H54 (cell line): Measurements from ENCODE around the gene GSTM2.
"Not testable (repeated sequence)": the region's sequence is repeated elsewhere in the genome, so short reads cannot be mapped to it uniquely, and the experiment has no call there.

Source experiments
- DNase-seq: peaks from one replicate; pipeline ENCODE4 v3.0.0; 2011; ENCODE audit warnings: low spot score, mixed read lengths; ENCODE audit not compliant: insufficient read length
- FAIRE-seq: peaks from 3 replicates; lab custom pipeline; 2011; peaks lifted over from hg19 to GRCh38; lab: Jason Lieb, UNC
- POLR2A ChIP-seq: IDR thresholded peaks from 2 replicates; pipeline ENCODE4 v1.6.1; 2011; ENCODE audit warnings: low read depth, mild to moderate bottlenecking, low read length

GSTM2 gene

GRCh38 chr1:109649491-109649914 is 18.4 kb upstream of the GSTM2 start:
- TF ChIP-seq POLR2A = no peak
- FAIRE-seq (peak; percentile 89), DNase-seq (no peak)

DNA sequence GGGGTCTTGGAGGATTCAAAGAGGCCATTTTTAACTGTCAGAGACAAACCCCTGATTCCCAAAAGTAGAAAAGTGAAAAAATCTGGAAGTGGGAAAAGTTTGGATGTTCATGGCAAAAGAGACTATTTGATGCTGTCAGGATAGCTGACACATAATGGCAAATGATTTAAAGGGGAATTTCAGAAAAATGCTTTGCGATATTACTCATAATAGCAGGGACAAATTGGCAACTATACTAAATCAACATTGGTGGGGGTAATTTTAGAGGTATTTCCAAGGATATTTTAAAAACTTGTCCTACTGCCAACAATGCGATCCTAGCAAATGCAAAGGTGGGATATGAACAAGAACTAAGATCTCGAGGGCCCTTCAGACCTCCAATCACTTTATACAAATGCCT is 17.2 kb upstream of the GSTM2 start:
- TF ChIP-seq POLR2A = no peak
- DNase-seq (no peak), FAIRE-seq (peak; percentile 87)

DNA sequence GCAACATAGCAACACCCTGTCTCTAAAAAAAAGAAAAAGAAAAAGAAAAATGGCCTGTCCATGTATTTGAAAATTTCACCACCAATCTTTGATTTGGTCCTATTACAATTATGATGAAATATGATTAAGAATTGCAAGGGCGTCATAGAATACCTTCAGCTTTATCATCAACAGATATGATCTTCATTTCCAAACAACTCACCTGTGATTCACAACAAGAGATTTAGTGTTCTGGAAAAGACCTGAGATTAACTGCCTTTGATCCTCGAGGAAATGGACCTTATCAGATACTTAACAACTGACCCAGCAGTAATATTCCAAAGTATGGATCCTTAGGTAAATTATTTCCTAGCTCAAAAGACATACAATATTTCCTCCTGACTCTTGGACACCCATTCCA is 15.5 kb upstream of the GSTM2 start:
- TF ChIP-seq POLR2A = no peak
- FAIRE-seq (no peak), DNase-seq (no peak)

- no peak for TF ChIP-seq POLR2A
- FAIRE-seq (no peak), DNase-seq (no peak)
These were observed 14.6 kb upstream of the GSTM2 start for GRCh38 chr1:109653306-109653705.

DNA sequence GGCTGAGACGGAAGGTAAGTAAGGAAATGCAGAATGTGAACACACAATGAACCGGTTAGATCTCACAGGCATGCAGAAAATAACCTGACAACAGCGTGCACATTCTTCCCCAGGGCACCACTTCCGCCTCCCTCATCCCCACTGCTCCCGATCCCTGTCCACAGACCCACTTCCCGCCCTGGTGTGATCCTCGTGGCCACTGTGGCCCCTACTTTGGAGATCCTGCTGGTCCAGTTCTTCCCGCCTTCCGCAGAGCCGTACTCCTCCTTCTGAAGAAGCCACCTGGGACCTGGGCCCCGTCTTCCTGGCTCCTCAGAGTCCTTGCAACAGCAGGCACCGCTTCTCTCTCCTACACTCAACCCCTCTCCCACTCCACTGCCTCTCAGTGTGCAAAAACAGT is 13.3 kb upstream of the GSTM2 start:
- DNase-seq = no peak
- FAIRE-seq = no peak
- TF ChIP-seq POLR2A = no peak

GRCh38 chr1:109655615-109656519 is 12.0 kb upstream of the GSTM2 start, which contains the start of gene GSTM4:
TSS of gene GSTM4 (plus strand) at chr1:109656099. CDS start at chr1:109656390, 291 bp downstream.
- FAIRE-seq (no peak), DNase-seq (peak; percentile 51)

GRCh38 chr1:109657395-109657794 is 10.5 kb upstream of the GSTM2 start:
- FAIRE-seq = no peak
- TF ChIP-seq POLR2A = no peak
- DNase-seq = no peak

More at GRCh38 chr1:109655615-109656519, 12.0 kb upstream of the GSTM2 start, which contains the start of gene GSTM4:
- TF ChIP-seq POLR2A = peak; percentile 38

GRCh38 chr1:109657970-109658369 is 9.9 kb upstream of the GSTM2 start:
- DNase-seq (no peak), FAIRE-seq (no peak)
- no peak for TF ChIP-seq POLR2A

- DNase-seq (no peak), FAIRE-seq (no peak)
- TF ChIP-seq POLR2A = no peak
These were observed 9.3 kb upstream of the GSTM2 start for GRCh38 chr1:109658533-109659042.

- DNase-seq (no peak), FAIRE-seq (no peak)
These were observed 8.7 kb upstream of the GSTM2 start for GRCh38 chr1:109659145-109659544.

GRCh38 chr1:109659997-109660690 is 7.7 kb upstream of the GSTM2 start:
- FAIRE-seq (no peak), DNase-seq (no peak)
- no peak for TF ChIP-seq POLR2A

More at GRCh38 chr1:109659145-109659544, 8.7 kb upstream of the GSTM2 start:
- no peak for TF ChIP-seq POLR2A

GRCh38 chr1:109660691-109661026 is 7.2 kb upstream of the GSTM2 start:
- FAIRE-seq, DNase-seq: not testable (repeated sequence)

DNA sequence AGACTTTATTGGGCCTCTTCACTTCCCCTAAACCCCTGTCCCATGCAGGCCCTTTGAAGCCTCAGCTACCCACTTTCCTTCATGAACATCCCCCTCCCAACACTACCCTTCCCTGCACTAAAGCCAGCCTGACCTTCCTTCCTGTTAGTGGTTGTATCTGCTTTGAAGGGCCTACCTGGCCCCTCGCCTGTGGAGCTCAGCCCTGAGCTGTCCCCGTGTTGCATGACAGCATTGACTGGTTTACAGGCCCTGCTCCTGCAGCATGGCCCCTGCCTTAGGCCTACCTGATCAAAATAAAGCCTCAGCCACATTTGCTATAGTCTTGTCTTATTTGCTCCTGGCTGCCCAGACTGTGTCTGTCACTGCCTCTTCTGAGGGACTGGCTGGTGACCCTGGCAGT is 6.5 kb upstream of the GSTM2 start:
- no peak for TF ChIP-seq POLR2A
- FAIRE-seq (no peak), DNase-seq (no peak)

GRCh38 chr1:109664671-109665070 is 3.2 kb upstream of the GSTM2 start:
- DNase-seq = no peak
- no peak for FAIRE-seq
- TF ChIP-seq POLR2A = no peak
